Stimulated activated CD4-positive, alpha-beta T cell treated with anti-CD3 and anti-CD28 coated beads, Interleukin-15, amount 100 ng/mL, for 1 hour (primary cell): ENCODE data around the gene CRIP2.
A peak's percentile ranks its signal among the peaks of the same experiment; 100 is the strongest.

ENCODE experiments used
- DNase-seq, 2 donors: peaks; one replicate each; pipeline ENCODE4 v3.0.0-alpha.2; 2020; ENCODE audit warnings: low read depth in 1 of 2, low spot score in 1 of 2

CRIP2 gene

DNA sequence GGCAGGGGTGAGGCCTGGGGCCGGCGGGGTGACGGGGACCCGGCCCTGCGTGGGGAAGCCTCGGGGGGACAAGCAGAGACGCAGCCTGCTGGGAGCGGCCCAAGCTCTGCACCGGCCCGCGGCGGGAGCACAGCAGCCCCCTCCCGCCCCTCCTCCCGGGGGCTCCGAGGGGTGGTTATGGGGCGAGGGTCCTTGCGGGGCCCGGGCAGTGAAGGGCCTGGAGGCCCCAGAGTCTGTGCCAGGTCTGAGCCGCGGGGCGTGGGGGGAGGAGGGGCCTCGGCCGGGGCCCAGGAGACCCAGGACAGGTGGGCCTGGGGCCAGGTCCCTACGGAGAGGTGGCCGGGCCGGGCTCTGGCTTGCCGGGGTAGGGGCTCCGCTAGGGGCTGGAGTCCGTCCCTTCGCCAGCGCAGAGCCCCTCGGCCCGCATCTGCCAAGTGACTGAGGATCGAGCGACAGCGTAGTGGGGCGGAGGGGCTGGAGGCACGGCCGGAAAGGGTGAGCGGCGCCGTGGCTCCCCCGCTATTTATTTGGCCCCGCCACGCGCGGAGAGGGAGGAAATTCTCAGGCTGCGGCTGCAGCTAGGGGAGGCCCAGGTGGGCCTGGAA lies 52.3 kb downstream of the CRIP2 start:
- DNase-seq, result no peak

DNA sequence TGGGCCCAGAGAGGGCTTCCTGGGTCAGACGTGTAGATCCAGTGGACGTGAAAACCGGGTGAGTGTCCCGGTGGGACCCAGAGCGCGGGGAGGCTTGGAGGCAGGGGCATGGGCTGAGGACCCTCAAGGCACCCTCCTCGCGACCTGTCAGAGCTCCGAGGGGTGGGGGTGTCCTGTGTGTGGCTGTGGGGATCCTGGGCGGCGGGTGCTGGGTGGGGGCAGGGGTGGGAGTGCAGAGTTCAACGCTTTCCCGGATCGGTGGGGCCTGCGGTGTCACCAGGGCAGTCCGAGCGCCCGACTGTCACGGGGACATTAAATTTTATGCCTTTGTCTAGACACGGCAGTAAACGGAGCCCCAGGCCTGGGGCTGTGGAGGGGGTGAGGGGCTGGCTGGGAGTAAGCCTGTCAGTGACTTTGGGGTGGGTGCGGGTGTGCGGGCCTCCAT lies 52.8 kb downstream of the CRIP2 start:
- no peak for DNase-seq

DNA sequence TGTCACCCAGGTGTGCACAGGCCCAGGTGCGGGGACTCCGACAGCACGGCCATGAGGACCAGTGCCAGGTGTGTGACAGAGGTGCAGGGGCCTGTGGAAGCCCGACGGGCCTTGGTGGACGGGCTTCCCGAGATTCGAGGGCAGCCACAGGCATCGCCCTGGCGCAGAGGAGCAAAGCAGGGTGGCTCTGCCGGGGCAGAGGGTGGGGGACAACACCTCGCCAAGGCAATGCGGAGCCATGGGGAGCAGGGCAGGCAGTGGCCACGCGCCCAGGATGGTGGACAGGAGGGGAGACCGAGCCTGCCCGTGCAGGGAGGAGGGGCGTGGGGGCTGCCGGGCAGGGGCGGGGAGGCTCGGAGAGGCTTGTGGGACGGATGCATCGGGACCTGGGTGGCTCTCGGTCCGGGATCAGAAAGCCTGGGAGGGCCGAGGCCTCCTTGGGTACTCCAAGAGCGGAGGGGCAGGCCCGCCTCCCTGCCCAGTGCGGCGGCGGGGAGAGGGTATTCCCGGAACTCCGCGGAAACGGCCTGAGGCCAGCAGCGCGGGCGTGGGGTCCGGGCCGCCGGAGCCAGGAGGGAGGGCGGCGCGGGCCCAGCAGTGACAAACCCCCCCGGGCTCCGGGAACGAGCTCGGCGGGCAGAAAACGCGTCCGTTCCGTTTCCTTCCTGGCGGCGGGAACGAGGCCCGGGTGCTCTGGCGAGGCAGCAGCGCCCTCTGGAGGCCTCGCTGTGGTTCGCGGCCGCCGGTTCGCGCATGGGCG lies 53.4 kb downstream of the CRIP2 start:
- peak; percentile 69 to 78 for DNase-seq

DNA sequence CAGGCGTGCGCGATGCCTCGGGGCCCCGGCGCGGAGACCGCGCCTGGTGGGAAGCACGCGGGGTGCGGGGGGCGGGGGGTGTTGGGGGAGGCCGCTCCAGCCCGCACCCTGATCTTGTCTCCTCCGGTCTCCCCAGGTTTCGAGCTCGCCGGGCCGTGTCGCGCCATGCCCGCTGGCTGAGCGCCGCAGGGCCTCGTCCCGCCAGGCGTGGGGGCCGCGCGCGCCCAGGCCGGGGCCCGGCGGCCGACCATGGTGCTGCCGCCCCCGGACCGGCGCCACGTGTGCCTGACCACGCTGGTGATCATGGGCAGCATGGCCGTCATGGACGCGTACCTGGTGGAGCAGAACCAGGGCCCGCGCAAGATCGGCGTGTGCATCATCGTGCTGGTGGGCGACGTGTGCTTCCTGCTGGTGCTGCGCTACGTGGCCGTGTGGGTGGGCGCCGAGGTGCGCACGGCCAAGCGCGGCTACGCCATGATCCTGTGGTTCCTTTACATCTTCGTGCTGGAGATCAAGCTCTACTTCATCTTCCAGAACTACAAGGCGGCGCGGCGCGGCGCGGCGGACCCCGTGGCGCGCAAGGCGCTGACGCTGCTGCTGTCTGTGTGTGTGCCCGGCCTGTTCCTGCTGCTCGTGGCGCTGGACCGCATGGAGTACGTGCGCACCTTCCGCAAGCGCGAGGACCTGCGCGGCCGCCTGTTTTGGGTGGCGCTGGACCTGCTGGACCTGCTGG lies 54.1 kb downstream of the CRIP2 start:
- DNase-seq, result peak in 1 of 2 donors; percentile 54

DNA sequence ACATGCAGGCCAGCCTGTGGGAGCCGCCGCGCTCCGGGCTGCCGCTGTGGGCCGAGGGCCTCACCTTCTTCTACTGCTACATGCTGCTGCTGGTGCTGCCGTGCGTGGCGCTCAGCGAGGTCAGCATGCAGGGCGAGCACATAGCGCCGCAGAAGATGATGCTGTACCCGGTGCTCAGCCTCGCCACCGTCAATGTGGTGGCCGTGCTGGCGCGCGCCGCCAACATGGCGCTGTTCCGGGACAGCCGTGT lies 54.6 kb downstream of the CRIP2 start:
- no peak for DNase-seq
